ENCODE measurements around the gene BRME1. TPM values are rescaled to one million over a fixed set of nuclear protein-coding genes. Genes with fewer than 3 reads are reported as not detected.
A peak's percentile ranks its signal among the peaks of the same experiment; 100 is the strongest.
"Not testable (repeated sequence)": the region's sequence is repeated elsewhere in the genome, so short reads cannot be mapped to it uniquely, and the experiment has no call there.

The BRME1 gene
- total RNA-seq, 4 donors from 2014 or later: 0.19 to 1.0 (median 0.56) TPM

DNA sequence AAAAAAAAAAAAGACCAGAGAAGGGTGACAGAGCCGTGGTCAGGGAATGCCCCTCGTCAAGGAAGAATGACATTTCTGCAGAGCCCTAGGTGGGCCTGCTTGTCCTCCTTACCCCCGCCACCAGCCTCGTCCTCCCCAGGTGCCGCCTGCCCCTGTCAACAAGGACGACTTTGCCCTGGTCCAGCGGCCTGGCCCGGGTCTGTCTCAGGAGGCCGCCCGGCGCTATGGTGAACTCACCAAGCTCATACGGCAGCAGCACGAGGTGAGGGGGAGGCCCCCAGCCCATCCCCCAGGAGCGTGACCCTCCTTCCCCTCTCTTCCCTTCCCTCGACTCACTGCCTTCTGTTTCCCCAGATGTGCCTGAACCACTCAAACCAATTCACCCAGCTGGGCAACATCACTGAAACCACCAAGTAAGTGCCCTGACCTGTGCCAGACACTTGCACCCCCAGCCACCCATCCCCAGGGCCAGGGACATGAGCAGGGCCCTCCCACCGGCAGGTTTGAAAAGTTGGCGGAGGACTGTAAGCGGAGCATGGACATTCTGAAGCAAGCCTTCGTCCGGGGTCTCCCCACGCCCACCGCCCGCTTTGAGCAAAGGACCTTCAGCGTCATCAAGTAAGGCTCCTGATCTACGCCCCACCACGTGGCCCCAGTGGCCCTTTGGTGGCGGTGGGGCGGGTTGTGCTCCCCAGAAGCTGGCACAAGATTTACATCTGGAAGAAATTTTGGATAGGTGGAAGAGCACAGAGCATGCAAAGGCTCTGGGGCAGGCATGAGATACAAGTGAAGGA lies 17.5 kb upstream of the BRME1 start:
- no peaks in the 10 kb centered on the region for H3K9me3 ChIP-seq
- intact Hi-C loops (cut with DNase I; ENCODE audit: low total_unique reads): no loop called here
- DNase-seq (no peak), ATAC-seq (no peak)
- H3K36me3 ChIP-seq: peaks cover 0 to 77% of the 10 kb centered on the region in 2 donors
- in situ Hi-C loops (cut with MboI; ENCODE audit: low sequenced_read_pairs in 4 of 4): no loop called here
- no peaks in the 10 kb centered on the region for H3K27me3 ChIP-seq
- H3K4me3 ChIP-seq: no peak overlapping the region
- TF ChIP-seq POLR2A (IDR thresholded peaks at IDR 0.05): no peak
- no peak for TF ChIP-seq CTCF (IDR thresholded peaks at IDR 0.05 in 4 of 5, conservative IDR thresholded peaks at IDR 0.05 in 1 of 5)
- no peak overlapping the region for H3K27ac ChIP-seq
- no peaks in the 10 kb centered on the region for H3K4me1 ChIP-seq

DNA sequence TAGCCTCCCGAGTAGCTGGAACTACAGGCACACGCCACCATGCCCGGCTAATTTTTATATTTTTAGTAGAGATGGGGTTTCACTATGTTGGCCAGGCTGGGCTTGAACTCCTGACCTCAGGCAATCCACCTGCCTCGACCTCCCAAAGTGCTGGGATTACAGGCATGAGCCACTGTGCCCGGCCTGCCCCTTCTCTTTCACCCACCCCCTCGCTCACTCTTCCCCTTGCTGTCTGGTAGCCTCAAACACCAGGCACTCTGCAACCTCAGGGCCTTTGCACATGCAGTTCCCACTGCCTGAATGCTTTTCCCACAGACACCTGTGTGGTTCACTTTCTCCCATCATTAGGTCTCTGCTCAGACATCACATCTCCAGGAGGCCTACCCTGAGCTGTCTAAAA lies 16.2 kb upstream of the BRME1 start:
- in situ Hi-C loops (cut with MboI; ENCODE audit: low sequenced_read_pairs in 4 of 4); intact Hi-C loops (cut with DNase I; ENCODE audit: low total_unique reads); DNase-seq; H3K27ac ChIP-seq; H3K4me1 ChIP-seq; ATAC-seq; H3K4me3 ChIP-seq; H3K9me3 ChIP-seq; H3K27me3 ChIP-seq: not testable (repeated sequence)
- peaks cover 0 to 88% of the 10 kb centered on the region in 2 donors for H3K36me3 ChIP-seq

DNA sequence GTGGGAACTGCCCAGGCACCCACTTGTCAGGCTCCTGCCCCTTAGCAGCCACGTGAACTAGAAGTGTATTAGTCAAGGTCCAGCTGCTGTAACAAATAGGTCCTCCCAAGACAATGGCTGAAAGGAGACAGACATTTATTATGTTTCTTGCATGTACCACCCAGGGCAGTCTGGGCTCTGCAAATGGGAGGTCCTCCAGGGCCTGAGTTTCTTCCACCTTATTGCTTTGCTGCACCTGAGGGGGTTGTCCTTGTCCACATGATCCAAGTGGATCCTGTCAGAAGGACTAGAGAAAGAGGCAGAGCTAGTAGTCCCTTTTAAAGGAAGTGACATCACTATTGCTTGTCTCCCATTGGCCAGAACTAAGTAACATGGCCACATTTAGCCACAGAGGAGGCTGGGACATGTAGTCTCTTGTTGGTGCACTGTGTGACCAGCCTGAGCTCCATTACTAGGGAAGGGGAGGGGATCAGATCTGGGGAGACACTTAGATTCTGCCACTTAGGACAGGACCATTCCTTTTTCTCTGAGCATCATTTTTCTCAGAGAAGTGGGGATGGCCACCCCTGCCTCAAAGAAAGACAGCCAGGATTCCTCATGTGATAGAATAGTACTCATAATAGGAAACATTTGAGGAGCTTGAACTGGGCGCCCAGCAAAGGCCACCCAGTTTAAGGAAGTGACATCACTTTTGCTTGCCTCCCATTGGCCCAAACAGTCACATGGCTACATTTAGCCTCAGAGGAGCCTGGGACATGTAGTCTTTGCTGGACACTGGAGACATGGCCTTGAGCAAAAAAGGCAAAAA lies 15.2 kb upstream of the BRME1 start:
- Histone ChIP-seq H3K4me1 (no peaks in the 10 kb centered on the region), H3K36me3 (peaks cover 0 to 82% of the 10 kb centered on the region in 2 donors), H3K27ac (no peak overlapping the region), H3K4me3 (no peak overlapping the region), H3K27me3 (no peaks in the 10 kb centered on the region), H3K9me3 (no peaks in the 10 kb centered on the region)
- intact Hi-C loops (cut with DNase I; ENCODE audit: low total_unique reads): no loop called here
- peak in 1 of 2 donors; percentile 76 for ATAC-seq
- in situ Hi-C loops (cut with MboI; ENCODE audit: low sequenced_read_pairs in 4 of 4): no loop called here
- TF ChIP-seq CTCF (IDR thresholded peaks at IDR 0.05 in 4 of 5, conservative IDR thresholded peaks at IDR 0.05 in 1 of 5): no peak
- no peak for DNase-seq

DNA sequence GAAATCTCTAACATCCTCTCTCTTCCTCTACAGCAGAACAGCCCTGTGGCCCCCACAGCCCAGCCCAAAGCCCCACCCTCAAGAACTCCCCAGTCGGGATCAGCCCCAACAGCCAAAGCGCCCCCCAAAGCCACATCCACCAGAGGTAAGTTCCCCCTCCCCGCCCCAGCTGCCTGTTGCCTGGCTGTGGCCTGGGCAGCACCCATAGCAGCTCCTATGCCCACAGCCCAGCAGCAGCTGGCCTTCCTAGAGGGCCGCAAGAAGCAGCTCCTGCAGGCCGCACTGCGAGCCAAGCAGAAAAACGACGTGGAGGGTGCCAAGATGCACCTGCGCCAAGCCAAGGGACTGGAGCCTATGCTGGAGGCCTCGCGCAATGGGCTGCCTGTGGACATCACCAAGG lies 14.6 kb upstream of the BRME1 start:
- Histone ChIP-seq H3K4me1 (no peaks in the 10 kb centered on the region), H3K36me3 (peaks cover 0 to 86% of the 10 kb centered on the region in 2 donors), H3K4me3 (no peak overlapping the region), H3K9me3 (no peaks in the 10 kb centered on the region), H3K27me3 (no peaks in the 10 kb centered on the region), H3K27ac (no peak overlapping the region)
- no peak for TF ChIP-seq POLR2A (IDR thresholded peaks at IDR 0.05)
- DNase-seq (no peak), ATAC-seq (no peak)
- intact Hi-C loops (cut with DNase I; ENCODE audit: low total_unique reads) (no loop called here), in situ Hi-C loops (cut with MboI; ENCODE audit: low sequenced_read_pairs in 4 of 4) (no loop called here)

GRCh38 chr19:13918726-13919411 lies 13.0 kb upstream of the BRME1 start:
- Histone ChIP-seq H3K4me3 (no peak overlapping the region), H3K27me3 (no peaks in the 10 kb centered on the region), H3K27ac (no peak overlapping the region), H3K4me1 (no peaks in the 10 kb centered on the region), H3K9me3 (no peaks in the 10 kb centered on the region), H3K36me3 (peaks cover 0 to 92% of the 10 kb centered on the region in 2 donors)
- TF ChIP-seq POLR2A (IDR thresholded peaks at IDR 0.05) (no peak), CTCF (IDR thresholded peaks at IDR 0.05 in 4 of 5, conservative IDR thresholded peaks at IDR 0.05 in 1 of 5) (no peak)
- ATAC-seq: no peak
- in situ Hi-C loops (cut with MboI; ENCODE audit: low sequenced_read_pairs in 4 of 4): no loop called here
- intact Hi-C loops (cut with DNase I; ENCODE audit: low total_unique reads): no loop called here
- DNase-seq: no peak
